Heart left ventricle (tissue), 16 donors: ENCODE measurements around the gene STK38L. TPM values are rescaled to one million over a fixed set of nuclear protein-coding genes. Genes with fewer than 3 reads are reported as not detected.

Experiments
- ATAC-seq, 4 donors: fragments of 200-7000 bp; cut with Tn5 transposase; one replicate each; pipeline ENCODE4 v1.9.1; 2020 to 2022; ENCODE audit warnings: moderate library complexity in 4 of 4, mild to moderate bottlenecking in 3 of 4, moderate number of reproducible peaks in 1 of 4
- DNase-seq, 5 donors: peaks; one replicate each; pipeline ENCODE4 v3.0.0-alpha.2; 2020
- H3K27ac ChIP-seq, 12 donors: fragments of 200-600 bp; sonication (generic) in 4 of 12; one replicate each; pipeline versions ENCODE4 v1.5.0 to v1.8.0; 2016 to 2022; ENCODE audit warnings: mild to moderate bottlenecking in 2 of 12
- H3K27me3 ChIP-seq, 9 donors: fragments of 200-600 bp; sonication (generic) in 2 of 9; one replicate each; pipeline versions ENCODE4 v1.5.1 to v1.8.0; 2016 to 2022; ENCODE audit warnings: mild to moderate bottlenecking in 3 of 9
- H3K36me3 ChIP-seq, 9 donors: fragments of 200-600 bp; sonication (generic) in 2 of 9; one replicate each; pipeline versions ENCODE4 v1.5.0 to v1.8.0; 2018 to 2022; ENCODE audit warnings: mild to moderate bottlenecking in 2 of 9
- H3K4me1 ChIP-seq, 12 donors: fragments of 200-600 bp; sonication (generic) in 4 of 12; one replicate each; pipeline versions ENCODE4 v1.5.0 to v1.8.0; 2016 to 2022; ENCODE audit warnings: mild to moderate bottlenecking in 3 of 12
- H3K4me3 ChIP-seq, 12 donors: fragments of 200-600 bp; sonication (generic) in 4 of 12; one replicate each; pipeline versions ENCODE4 v1.5.0 to v1.8.0; 2017 to 2022; ENCODE audit warnings: mild to moderate bottlenecking in 9 of 12, moderate library complexity in 4 of 12
- H3K9me3 ChIP-seq, 12 donors: fragments of 200-600 bp; sonication (generic) in 4 of 12; one replicate each; pipeline versions ENCODE4 v1.5.0 to v1.8.0; 2016 to 2022; ENCODE audit warnings: mild to moderate bottlenecking in 1 of 12
- CTCF ChIP-seq, 12 donors: fragments of 200-600 bp; sonication (generic) in 4 of 12; IDR thresholded peaks; one replicate each; pipeline versions ENCODE4 v1.5.0 to v1.8.0; 2018 to 2022; ENCODE audit warnings: antibody characterized with exemption in 12 of 12, mild to moderate bottlenecking in 5 of 12
- POLR2A ChIP-seq, 2 donors: fragments of 450-650 bp; IDR thresholded peaks; one replicate each; pipeline ENCODE4 v1.6.1; 2017; ENCODE audit warnings: antibody characterized with exemption in 2 of 2, mild to moderate bottlenecking in 2 of 2, moderate library complexity in 2 of 2
- WGBS, 4 donors: extraction: QIAGEN DNeasy Blood & Tissue Kit in 2 of 4; methylation state at CpG; one replicate each; pipeline versions ENCODE4 v1.1.5 to v1.1.7; 2013 to 2018; 5-methylcytosine and 5-hydroxymethylcytosine counted together
- intact Hi-C, 10 donors: fragments of 100-400 bp; cut with DNase I; formaldehyde crosslinking; loops; one replicate each; pipeline versions ENCODE4 v1.11.1 to v1.14.2; 2022
- polyA plus RNA-seq, 2 donors: library from polyadenylated mRNA; stranded (reverse); fragments of 200-250 nt; gene quantifications; one replicate each; pipeline ENCODE4 v1.2.3, GENCODE V29; 2013
- total RNA-seq, 9 donors: library from RNA; depleted of rRNA in 2 of 9; stranded (reverse); fragments of >200 nt in 2 of 9; fragmentation: NEBNext Ultra II Directional in 3 of 9; extraction: Animal tissue kit (Norgen Biotek cat#: 25700) in 3 of 9; gene quantifications; one replicate each; pipeline versions ENCODE4 v1.1.0 to v1.2.4, GENCODE V29; 2016 to 2023
- donor health status: ischemic (EF 13 %, LVEDD 7.1; RV severe dilation, severe dysfunction).
- donor health status: healthy with polysubstance abuse.
- donor health status: DM: no; HTN: yes; CAD: no.
- donor health status: DM: no; HTN: no; CAD: no.
- donor health status: ischemic (EF 25% LVEDD 6.9; RV normal size, moderate dysfunction).
- donor health status: ischemic (EF 25% LVEDD 5.7; RV mildly dilated, moderate dysfunction).
- donor health status: healthy.
- donor health status: DM: yes; HTN: yes; CAD: no.
- donor health status: ischemic (EF 35%, LVEDD 5.7; RV mildly dilated, moderate dysfunction).
- donor health status: nonischemic (EF 11% LVEDD 7.7; RV severe dilation, severe dysfunction).
- donor health status: DM: yes; HTN: yes; CAD: no.
- donor health status: PGD.
- donor health status: ischemic (EF 29% LVEDD 5.4; RV normal size, mild dysfunction).
- donor health status: nonischemic (EF 23%, LVEDD 6.1; RV moderate dilation, normal function).

Gene STK38L
- total and polyA plus RNA-seq, 11 donors, result 21.1 to 142 (median 55.2) TPM

GRCh38 chr12:27309293-27309994, 65.4 kb downstream of the STK38L start:
- Histone ChIP-seq H3K4me3 (no peak overlapping the region), H3K9me3 (no peaks in the 10 kb centered on the region), H3K27ac (no peak overlapping the region), H3K36me3 (peaks cover 0 to 94% (median 74%) of the 10 kb centered on the region in 9 donors), H3K4me1 (peaks cover 0 to 18% (median 5%) of the 10 kb centered on the region in 12 donors), H3K27me3 (no peaks in the 10 kb centered on the region)
- ATAC-seq (no peak), DNase-seq (no peak)
- 90 to 95% (median 93%) methylated on average over 2 of the region's 2 CpGs for WGBS, 4 donors
- no peak for TF ChIP-seq CTCF (IDR thresholded peaks at IDR 0.05)
- no peak for TF ChIP-seq POLR2A (IDR thresholded peaks at IDR 0.05)
- intact Hi-C loops, result loop anchor here in 9 of 10 donors (5.0 to 10.0 kb wide), 8 partner anchors 165 to 375 kb away; partner anchors contain the start of genes FGFR1OP2 (in 3 of the 9), INTS13 (in 3 of the 9) and MED21 (in 3 of the 9)

- H3K4me1 ChIP-seq, result peaks cover 0 to 17% (median 5%) of the 10 kb centered on the region in 12 donors
- no peak for ATAC-seq
- no peaks in the 10 kb centered on the region for H3K27me3 ChIP-seq
- no peak overlapping the region for H3K4me3 ChIP-seq
- TF ChIP-seq CTCF (IDR thresholded peaks at IDR 0.05), result no peak
- TF ChIP-seq POLR2A (IDR thresholded peaks at IDR 0.05), result no peak
- H3K27ac ChIP-seq, result no peak overlapping the region
- no peaks in the 10 kb centered on the region for H3K9me3 ChIP-seq
- peaks cover 0 to 94% (median 79%) of the 10 kb centered on the region in 9 donors for H3K36me3 ChIP-seq
- WGBS, 4 donors, result 92 to 99% (median 97%) methylated on average over 1 of the region's 1 CpG
- intact Hi-C loops, result loop anchor here in 9 of 10 donors (5.0 to 10.0 kb wide), 10 partner anchors 165 to 385 kb away; partner anchors contain the start of genes FGFR1OP2 (in 3 of the 9), INTS13 (in 3 of the 9), MED21 (in 3 of the 9) and REP15 (in 1 of the 9)
- no peak for DNase-seq
Measured at GRCh38 chr12:27309995-27310315, 65.9 kb downstream of the STK38L start.

- Histone ChIP-seq H3K4me3 (no peak overlapping the region), H3K27me3 (no peaks in the 10 kb centered on the region), H3K9me3 (no peaks in the 10 kb centered on the region), H3K4me1 (no peaks in the 10 kb centered on the region), H3K27ac (no peak overlapping the region), H3K36me3 (peaks cover 0 to 100% (median 98%) of the 10 kb centered on the region in 9 donors)
- TF ChIP-seq CTCF (IDR thresholded peaks at IDR 0.05) (no peak), POLR2A (IDR thresholded peaks at IDR 0.05) (no peak)
- ATAC-seq, result no peak
- DNase-seq, result no peak
- intact Hi-C loops, result loop anchor here in 2 of 10 donors (10.0 kb wide), 2 partner anchors 262 to 378 kb away; partner anchors contain the start of gene REP15 (in 1 of the 2)
- WGBS, 4 donors, result 91 to 100% (median 93%) methylated on average over 1 of the region's 1 CpG
Measured at GRCh38 chr12:27316947-27317346, 72.9 kb downstream of the STK38L start.

GRCh38 chr12:27319409-27319808, 75.3 kb downstream of the STK38L start:
- no peak overlapping the region for H3K27ac ChIP-seq
- intact Hi-C loops, result loop anchor here in 2 of 10 donors (10.0 kb wide), 2 partner anchors 265 to 375 kb away; partner anchors contain the start of gene REP15 (in 1 of the 2)
- H3K4me3 ChIP-seq, result no peak overlapping the region
- TF ChIP-seq POLR2A (IDR thresholded peaks at IDR 0.05), result no peak
- no peak for TF ChIP-seq CTCF (IDR thresholded peaks at IDR 0.05)
- H3K9me3 ChIP-seq, result no peaks in the 10 kb centered on the region
- 39 to 56% (median 45%) methylated on average over 1 of the region's 1 CpG for WGBS, 4 donors
- peaks cover 0 to 100% (median 91%) of the 10 kb centered on the region in 9 donors for H3K36me3 ChIP-seq
- no peaks in the 10 kb centered on the region for H3K4me1 ChIP-seq
- ATAC-seq (no peak), DNase-seq (no peak)
- no peaks in the 10 kb centered on the region for H3K27me3 ChIP-seq
